Neural cell (in vitro differentiated cells): Measurements from ENCODE around the gene BMPR1A. TPM values are rescaled to one million over a fixed set of nuclear protein-coding genes. Genes with fewer than 3 reads are reported as not detected.

ENCODE experiments used
- H2AFZ ChIP-seq: fragments of 200-600, 300-800 bp; sonication (generic), shearing (Covaris generic); 2 replicates; pipeline ENCODE4 v1.6.0; 2014; ENCODE audit warnings: low read depth, mild to moderate bottlenecking, antibody characterized with exemption, low read length, moderate library complexity
- H3F3A ChIP-seq: fragments of 200-600 bp; shearing (Covaris generic); 2 replicates; pipeline ENCODE4 v1.6.1; 2016; ENCODE audit warnings: mild to moderate bottlenecking, moderate library complexity, mixed read lengths, antibody characterized with exemption, low read length; ENCODE audit not compliant: insufficient read depth, poor library complexity, severe bottlenecking
- H3K27ac ChIP-seq: fragments of 200-600, 300-800 bp; sonication (generic), shearing (Covaris generic); 2 replicates; pipeline ENCODE4 v1.5.1; 2014; ENCODE audit warnings: mild to moderate bottlenecking, low read length, moderate library complexity
- H3K27me3 ChIP-seq: fragments of 300-800, 200-600 bp; sonication (generic), shearing (Covaris generic); 2 replicates; pipeline ENCODE4 v1.6.0; 2014; ENCODE audit warnings: mild to moderate bottlenecking, low read depth, low read length, moderate library complexity; ENCODE audit not compliant: insufficient read depth
- H3K36me3 ChIP-seq: fragments of 300-800, 200-600 bp; sonication (generic), shearing (Covaris generic); 2 replicates; pipeline ENCODE4 v1.5.1; 2014; ENCODE audit warnings: mild to moderate bottlenecking, antibody characterized with exemption, low read length, moderate library complexity; ENCODE audit not compliant: insufficient read depth
- H3K4me2 ChIP-seq: fragments of 300-800, 200-600 bp; sonication (generic), shearing (Covaris generic); 2 replicates; pipeline ENCODE4 v1.6.0; 2014; ENCODE audit warnings: mild to moderate bottlenecking, low read length
- H3K4me3 ChIP-seq: fragments of 300-800, 200-600 bp; sonication (generic), shearing (Covaris generic); 2 replicates; pipeline ENCODE4 v1.5.1; 2014; ENCODE audit warnings: mild to moderate bottlenecking, low read length, moderate library complexity
- H3K79me2 ChIP-seq: fragments of 200-600 bp; shearing (Covaris generic); replicated peaks from 2 replicates; pipeline ENCODE4 v1.6.0; 2014; ENCODE audit warnings: mild to moderate bottlenecking, low read length, moderate library complexity; ENCODE audit not compliant: insufficient read depth
- H3K9ac ChIP-seq: fragments of 300-800, 200-600 bp; sonication (generic), shearing (Covaris generic); 2 replicates; pipeline ENCODE4 v1.6.1; 2016; ENCODE audit warnings: mild to moderate bottlenecking, low read length, mixed read lengths
- H3K9me2 ChIP-seq: fragments of 200-600 bp; shearing (Covaris generic); 2 replicates; pipeline ENCODE4 v1.6.1; 2016; ENCODE audit warnings: mild to moderate bottlenecking, low read length, mixed read lengths; ENCODE audit not compliant: insufficient read depth
- H3K9me3 ChIP-seq: fragments of 200-600, 300-800 bp; sonication (generic), shearing (Covaris generic); 2 replicates; pipeline ENCODE4 v1.6.1; 2016; ENCODE audit warnings: mild to moderate bottlenecking, mixed run types, low read length, moderate library complexity, mixed read lengths
- H4K20me1 ChIP-seq: fragments of 200-600 bp; shearing (Covaris generic); 2 replicates; pipeline ENCODE4 v1.6.1; 2016; ENCODE audit warnings: mild to moderate bottlenecking, mixed run types; ENCODE audit not compliant: insufficient read depth
- CTCF ChIP-seq: fragments of 450-650 bp; IDR thresholded peaks from 2 replicates; pipeline ENCODE4 v1.5.1; 2014; ENCODE audit warnings: antibody characterized with exemption, mild to moderate bottlenecking, moderate library complexity; ENCODE audit not compliant: poor library complexity, severe bottlenecking
- EP300 ChIP-seq: fragments of 450-650 bp; conservative IDR thresholded peaks from 2 replicates; pipeline ENCODE4 v1.6.1; 2014; ENCODE audit warnings: antibody characterized with exemption, mild to moderate bottlenecking, moderate library complexity; ENCODE audit not compliant: poor library complexity, severe bottlenecking
- EZH2 ChIP-seq: fragments of 200-600, 300-800 bp; shearing (Covaris generic), sonication (generic); IDR thresholded peaks from 2 replicates; pipeline ENCODE4 v1.6.1; 2014; ENCODE audit warnings: antibody characterized with exemption, low read length, borderline replicate concordance, mild to moderate bottlenecking; ENCODE audit not compliant: insufficient read depth, poor library complexity, severe bottlenecking
- MXI1 ChIP-seq: fragments of 450-650 bp; conservative IDR thresholded peaks from 2 replicates; pipeline ENCODE4 v1.6.1; 2014; ENCODE audit warnings: antibody characterized with exemption, mild to moderate bottlenecking; ENCODE audit not compliant: poor library complexity, severe bottlenecking
- POLR2AphosphoS5 ChIP-seq: IDR thresholded peaks from 2 replicates; pipeline ENCODE4 v1.6.1; 2012
- RAD21 ChIP-seq: fragments of 450-650 bp; conservative IDR thresholded peaks from 2 replicates; pipeline ENCODE4 v1.6.1; 2014; ENCODE audit warnings: antibody characterized with exemption, mild to moderate bottlenecking, moderate library complexity
- REST ChIP-seq: IDR thresholded peaks from 2 replicates; pipeline ENCODE4 v1.6.1; 2012; ENCODE audit warnings: borderline replicate concordance
- SMC3 ChIP-seq: fragments of 450-650 bp; conservative IDR thresholded peaks from 2 replicates; pipeline ENCODE4 v1.6.1; 2014; ENCODE audit warnings: antibody characterized with exemption, mild to moderate bottlenecking, moderate library complexity; ENCODE audit not compliant: poor library complexity
- TAF1 ChIP-seq: IDR thresholded peaks from 2 replicates; pipeline ENCODE4 v1.6.1; 2012; ENCODE audit warnings: low read depth
- polyA plus RNA-seq: library from polyadenylated mRNA; depleted of rRNA; stranded (reverse); fragments of >200 nt; gene quantifications from 2 replicates; pipeline ENCODE4 v1.2.3, GENCODE V29; 2014

Gene BMPR1A
- polyA plus RNA-seq, 1 donor from 2014 or later = 29.9 TPM

DNA sequence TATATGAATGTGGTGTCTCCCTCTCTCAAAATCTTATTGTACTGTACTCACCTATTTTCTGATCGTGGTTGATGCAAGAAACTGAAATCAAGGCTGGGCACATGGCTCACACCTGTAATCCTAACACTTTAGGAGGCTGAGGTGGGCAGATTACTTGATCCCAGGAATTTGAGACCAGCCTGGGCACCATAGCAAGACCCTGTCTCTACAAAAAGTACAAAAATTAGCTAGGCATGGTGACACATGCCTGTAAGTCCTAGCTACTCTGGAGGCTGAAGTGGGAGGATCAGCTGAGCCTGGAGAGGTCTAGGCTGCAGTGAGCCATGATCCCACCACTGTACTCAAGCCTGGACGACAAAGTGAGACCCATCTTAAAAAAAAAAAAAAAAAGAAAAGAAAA is 185.0 kb downstream of the BMPR1A start:
- no peak for TF ChIP-seq REST
- no peak for TF ChIP-seq TAF1
- TF ChIP-seq EZH2 = no peak
- no peak for TF ChIP-seq EP300
- no peak for TF ChIP-seq MXI1
- TF ChIP-seq RAD21 = no peak
- no peak for TF ChIP-seq POLR2AphosphoS5
- TF ChIP-seq CTCF = no peak
- TF ChIP-seq SMC3 = no peak
- no peaks in the 10 kb centered on the region for H3K79me2 ChIP-seq
- H3K4me3 ChIP-seq = no peak overlapping the region
- H3K4me2 ChIP-seq = no peak overlapping the region
- no peak overlapping the region for H3K27ac ChIP-seq
- H3K9me3 ChIP-seq = no peaks in the 10 kb centered on the region
- no peaks in the 10 kb centered on the region for H3K9me2 ChIP-seq
- no peaks in the 10 kb centered on the region for H3K27me3 ChIP-seq
- H3F3A ChIP-seq = no peaks in the 10 kb centered on the region
- H4K20me1 ChIP-seq = no peaks in the 10 kb centered on the region
- H2AFZ ChIP-seq = no peak overlapping the region
- H3K36me3 ChIP-seq = no peaks in the 10 kb centered on the region
- no peak overlapping the region for H3K9ac ChIP-seq

- Histone ChIP-seq H3K4me3 (no peak overlapping the region), H2AFZ (no peak overlapping the region), H4K20me1 (no peaks in the 10 kb centered on the region), H3K27me3 (no peaks in the 10 kb centered on the region), H3K4me2 (no peak overlapping the region), H3K36me3 (no peaks in the 10 kb centered on the region), H3K79me2 (no peaks in the 10 kb centered on the region), H3K9me3 (no peaks in the 10 kb centered on the region), H3K27ac (no peak overlapping the region), H3K9me2 (no peaks in the 10 kb centered on the region), H3K9ac (no peak overlapping the region), H3F3A (no peaks in the 10 kb centered on the region)
- TF ChIP-seq CTCF (no peak), MXI1 (no peak), EP300 (no peak), EZH2 (no peak), RAD21 (no peak), SMC3 (no peak), POLR2AphosphoS5 (no peak), REST (no peak)
Measured at GRCh38 chr10:86941991-86942421, 185.6 kb downstream of the BMPR1A start.
